Smooth muscle cell (in vitro differentiated cells): Measurements from ENCODE around the gene TM9SF3. TPM values are rescaled to one million over a fixed set of nuclear protein-coding genes. Genes with fewer than 3 reads are reported as not detected.

Source experiments
- DNase-seq: peaks from one replicate; lab custom pipeline; 2025; ENCODE audit not compliant: unreplicated experiment; lab: John Stamatoyannopoulos, UW
- H2AFZ ChIP-seq: fragments of 200-600 bp; sonication (generic); 2 replicates; pipeline ENCODE4 v1.6.0; 2016; ENCODE audit warnings: antibody characterized with exemption, low read depth, mild to moderate bottlenecking
- H3F3A ChIP-seq: fragments of 200-600 bp; sonication (generic); 2 replicates; pipeline ENCODE4 v1.6.0; 2017; ENCODE audit warnings: antibody characterized with exemption, low read depth
- H3K27ac ChIP-seq: fragments of 200-600 bp; sonication (generic); 2 replicates; pipeline ENCODE4 v1.5.1; 2016; ENCODE audit warnings: low read depth, mild to moderate bottlenecking
- H3K27me3 ChIP-seq: fragments of 200-600 bp; sonication (generic); 2 replicates; pipeline ENCODE4 v1.6.1; 2016; ENCODE audit warnings: low read depth, mild to moderate bottlenecking
- H3K36me3 ChIP-seq: fragments of 200-600 bp; sonication (generic); 2 replicates; pipeline ENCODE4 v1.5.1; 2016; ENCODE audit warnings: low read depth
- H3K4me1 ChIP-seq: fragments of 200-600 bp; sonication (generic); 2 replicates; pipeline ENCODE4 v1.5.1; 2016; ENCODE audit warnings: low read depth
- H3K4me2 ChIP-seq: fragments of 200-600 bp; sonication (generic); 2 replicates; pipeline ENCODE4 v1.6.0; 2016; ENCODE audit warnings: mild to moderate bottlenecking
- H3K4me3 ChIP-seq: fragments of 200-600 bp; sonication (generic); 2 replicates; pipeline ENCODE4 v1.5.1; 2016; ENCODE audit warnings: mild to moderate bottlenecking
- H3K79me2 ChIP-seq: fragments of 200-600 bp; sonication (generic); 2 replicates; pipeline ENCODE4 v1.6.0; 2016; ENCODE audit warnings: low read depth, mild to moderate bottlenecking
- H3K9ac ChIP-seq: fragments of 200-600 bp; sonication (generic); 2 replicates; pipeline ENCODE4 v1.6.0; 2016; ENCODE audit warnings: low read depth
- H3K9me3 ChIP-seq: fragments of 200-600 bp; sonication (generic); replicated peaks from 2 replicates; pipeline ENCODE4 v1.5.1; 2016; ENCODE audit warnings: low read depth
- H4K20me1 ChIP-seq: fragments of 200-600 bp; sonication (generic); 2 replicates; pipeline ENCODE4 v1.6.0; 2016; ENCODE audit warnings: low read depth
- CTCF ChIP-seq: fragments of 200-600 bp; sonication (generic); IDR thresholded peaks from 2 replicates; pipeline ENCODE4 v1.5.1; 2017; ENCODE audit warnings: borderline replicate concordance, mild to moderate bottlenecking, antibody characterized with exemption; ENCODE audit not compliant: insufficient read depth, poor library complexity, severe bottlenecking
- WGBS: methylation state at CpG from one replicate; pipeline ENCODE4 v1.1.7; 2016; ENCODE audit warnings: low lambda C conversion rate; 5-methylcytosine and 5-hydroxymethylcytosine counted together
- polyA plus RNA-seq: library from polyadenylated mRNA; unstranded; fragments of >200 nt; fragmentation: Nextera tagmentation; extraction: Ambion mirVana; gene quantifications from 2 replicates; pipeline ENCODE4 v1.2.1, GENCODE V29; 2016
- total RNA-seq: library from RNA; depleted of rRNA; stranded (reverse); fragments of >200 nt; gene quantifications from 2 replicates; pipeline ENCODE4 v1.2.3, GENCODE V29; 2014

TM9SF3 gene
- total and polyA plus RNA-seq, 2 experiments from 2014 or later: 126 to 138 TPM

- peaks cover 50% of the 10 kb centered on the region for H3K79me2 ChIP-seq
- DNase-seq: peak; percentile 69
- H3K9ac ChIP-seq: peak overlapping the region; percentile 97
- no peaks in the 10 kb centered on the region for H3K27me3 ChIP-seq
- peak overlapping the region; percentile 93 for H3K4me3 ChIP-seq
- peaks cover 10% of the 10 kb centered on the region for H3F3A ChIP-seq
- peak overlapping the region; percentile 87 for H3K4me2 ChIP-seq
- peak overlapping the region; percentile 99 for H3K27ac ChIP-seq
- H3K9me3 ChIP-seq: no peaks in the 10 kb centered on the region
- peaks cover 16% of the 10 kb centered on the region for H3K4me1 ChIP-seq
- 18% methylated on average over 23 of the region's 25 CpGs for WGBS
- no peaks in the 10 kb centered on the region for H3K36me3 ChIP-seq
- peaks cover 38% of the 10 kb centered on the region for H4K20me1 ChIP-seq
- peak overlapping the region; percentile 55 for H2AFZ ChIP-seq
- no peak for TF ChIP-seq CTCF
These were observed 650 bp upstream of the TM9SF3 start for GRCh38 chr10:96587264-96588059.

DNA sequence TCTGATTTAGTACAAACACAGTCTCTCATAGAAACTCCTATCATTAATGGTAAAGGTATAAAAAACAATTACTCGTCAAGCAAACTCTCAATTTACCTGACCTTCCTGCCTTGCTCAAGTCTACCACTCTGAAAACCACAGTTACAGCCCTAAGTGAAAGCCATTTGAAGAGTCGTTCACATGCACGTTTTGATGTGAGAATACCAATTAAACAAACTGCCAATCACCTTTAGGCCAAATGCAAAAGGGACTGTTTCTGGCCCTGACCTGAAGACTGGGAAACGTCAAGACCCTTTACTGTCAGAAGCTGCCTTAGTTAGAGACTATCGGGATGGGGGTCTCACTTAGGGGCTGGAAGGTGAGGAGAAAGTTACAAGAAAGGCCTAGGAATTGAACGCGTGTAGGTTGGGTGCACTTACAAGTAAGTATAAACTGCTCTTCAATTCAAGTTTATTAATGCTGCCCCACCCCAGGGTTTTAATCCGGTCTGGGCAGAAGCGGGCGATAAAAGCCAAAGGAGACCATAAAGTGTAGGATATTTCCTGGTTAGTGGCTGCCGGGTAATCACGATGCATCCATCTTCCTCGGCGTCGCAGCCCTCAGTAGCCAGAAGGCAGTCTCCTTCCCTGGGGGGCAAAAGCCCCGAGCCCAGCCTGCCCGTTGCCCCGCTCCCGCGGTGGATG lies 935 bp downstream of the TM9SF3 start:
- Histone ChIP-seq H3K79me2 (peaks cover 66% of the 10 kb centered on the region), H3K36me3 (no peaks in the 10 kb centered on the region), H4K20me1 (peaks cover 54% of the 10 kb centered on the region), H3K9me3 (no peaks in the 10 kb centered on the region), H3K4me3 (peak overlapping the region; percentile 93), H3K27ac (peak overlapping the region; percentile 99), H3K4me2 (peak overlapping the region; percentile 93), H3K4me1 (peaks cover 25% of the 10 kb centered on the region), H2AFZ (no peak overlapping the region), H3F3A (peaks cover 10% of the 10 kb centered on the region), H3K27me3 (no peaks in the 10 kb centered on the region), H3K9ac (peak overlapping the region; percentile 97)
- DNase-seq: no peak
- no peak for TF ChIP-seq CTCF
- 3% methylated on average over 20 of the region's 20 CpGs for WGBS

- Histone ChIP-seq H3K9me3 (no peaks in the 10 kb centered on the region), H3K4me2 (peak overlapping the region; percentile 93), H3K9ac (no peak overlapping the region), H3K4me3 (peak overlapping the region; percentile 93), H3K27ac (peak overlapping the region; percentile 99), H4K20me1 (peaks cover 68% of the 10 kb centered on the region), H3K79me2 (peaks cover 76% of the 10 kb centered on the region), H3K36me3 (no peaks in the 10 kb centered on the region), H3K4me1 (peaks cover 29% of the 10 kb centered on the region), H3K27me3 (no peaks in the 10 kb centered on the region), H3F3A (peaks cover 10% of the 10 kb centered on the region), H2AFZ (no peak overlapping the region)
- WGBS: 95% methylated on average over 9 of the region's 9 CpGs
- DNase-seq: no peak
- no peak for TF ChIP-seq CTCF
These were observed 2.3 kb downstream of the TM9SF3 start for GRCh38 chr10:96584474-96584873.
